ENCODE data around the gene CCDC7.
A peak's percentile ranks its signal among the peaks of the same experiment; 100 is the strongest.
"Not testable (repeated sequence)": the region's sequence is repeated elsewhere in the genome, so short reads cannot be mapped to it uniquely, and the experiment has no call there.

Gene CCDC7

GRCh38 chr10:32692174-32692573, 246.2 kb downstream of the CCDC7 start:
- Histone ChIP-seq H4K12ac (ENCODE audit: low read depth, low read length) (no peak overlapping the region), H4K91ac (ENCODE audit: low read depth, low read length) (no peak overlapping the region), H3K4ac (ENCODE audit: low read depth, low read length) (no peak overlapping the region), H3K27ac (ENCODE audit: low read depth, low read length) (no peak overlapping the region), H3K23ac (ENCODE audit: low read length) (no peak overlapping the region), H3K4me1 (ENCODE audit: control insufficient read depth in 1 of 2, insufficient read depth in 2 of 2, low read length in 2 of 2) (no peaks in the 10 kb centered on the region), H2BK12ac (ENCODE audit: low read length) (no peak overlapping the region), H3K27me3 (ENCODE audit: insufficient read depth, low read length) (no peaks in the 10 kb centered on the region), H3K79me1 (ENCODE audit: low read length) (no peaks in the 10 kb centered on the region), H3K36me3 (ENCODE audit: control insufficient read depth in 1 of 2, insufficient read depth in 2 of 2, low read length in 2 of 2) (no peaks in the 10 kb centered on the region), H3K18ac (ENCODE audit: low read length) (no peak overlapping the region), H3K14ac (ENCODE audit: low read length) (no peak overlapping the region), H3K79me2 (ENCODE audit: control insufficient read depth, insufficient read depth, low read length, poor library complexity) (no peaks in the 10 kb centered on the region), H4K8ac (ENCODE audit: low read depth, low read length) (no peak overlapping the region), H2BK5ac (ENCODE audit: low read depth, low read length, poor library complexity) (no peak overlapping the region), H2BK120ac (ENCODE audit: insufficient read depth, low read length, poor library complexity) (no peak overlapping the region), H3K4me2 (ENCODE audit: low read length) (no peak overlapping the region), H2AFZ (ENCODE audit: insufficient read depth, low read length, poor library complexity) (no peak overlapping the region), H3K9ac (ENCODE audit: low read length) (no peak overlapping the region), H3K9me3 (ENCODE audit: insufficient read depth, low read depth, low read length) (peaks cover 2% of the 10 kb centered on the region), H2AK5ac (ENCODE audit: low read length) (no peak overlapping the region), H3K4me3 (ENCODE audit: low read depth, low read length) (no peak overlapping the region)
- WGBS (ENCODE audit: extremely low coverage, insufficient coverage, insufficient read length): no CpG with 5 or more reads among the region's 1 CpG
- no peak for DNase-seq

GRCh38 chr10:32693441-32693979, 247.6 kb downstream of the CCDC7 start:
- no CpG with 5 or more reads among the region's 4 CpGs for WGBS (ENCODE audit: extremely low coverage, insufficient coverage, insufficient read length)

GRCh38 chr10:32699683-32700082, 253.7 kb downstream of the CCDC7 start:
- H2AK5ac ChIP-seq (ENCODE audit: low read length); H3K9ac ChIP-seq (ENCODE audit: low read length); H3K79me2 ChIP-seq (ENCODE audit: control insufficient read depth, insufficient read depth, low read length, poor library complexity); H3K36me3 ChIP-seq (ENCODE audit: control insufficient read depth in 1 of 2, insufficient read depth in 2 of 2, low read length in 2 of 2); H3K23ac ChIP-seq (ENCODE audit: low read length); H2BK5ac ChIP-seq (ENCODE audit: low read depth, low read length, poor library complexity); H3K27me3 ChIP-seq (ENCODE audit: insufficient read depth, low read length); H3K4me2 ChIP-seq (ENCODE audit: low read length); H3K18ac ChIP-seq (ENCODE audit: low read length); H4K8ac ChIP-seq (ENCODE audit: low read depth, low read length); H3K79me1 ChIP-seq (ENCODE audit: low read length); H4K91ac ChIP-seq (ENCODE audit: low read depth, low read length); H3K4me3 ChIP-seq (ENCODE audit: low read depth, low read length); H4K12ac ChIP-seq (ENCODE audit: low read depth, low read length); H3K14ac ChIP-seq (ENCODE audit: low read length); H3K4ac ChIP-seq (ENCODE audit: low read depth, low read length); H2BK120ac ChIP-seq (ENCODE audit: insufficient read depth, low read length, poor library complexity); H3K27ac ChIP-seq (ENCODE audit: low read depth, low read length); H3K4me1 ChIP-seq (ENCODE audit: control insufficient read depth in 1 of 2, insufficient read depth in 2 of 2, low read length in 2 of 2); H2BK12ac ChIP-seq (ENCODE audit: low read length); DNase-seq; H2AFZ ChIP-seq (ENCODE audit: insufficient read depth, low read length, poor library complexity): not testable (repeated sequence)
- no CpG with 5 or more reads among the region's 2 CpGs for WGBS (ENCODE audit: extremely low coverage, insufficient coverage, insufficient read length)
- H3K9me3 ChIP-seq (ENCODE audit: insufficient read depth, low read depth, low read length): peaks cover 10% of the 10 kb centered on the region

More at GRCh38 chr10:32693441-32693979, 247.6 kb downstream of the CCDC7 start:
- Histone ChIP-seq H4K8ac (ENCODE audit: low read depth, low read length) (no peak overlapping the region), H3K9ac (ENCODE audit: low read length) (no peak overlapping the region), H3K79me1 (ENCODE audit: low read length) (no peaks in the 10 kb centered on the region), H3K18ac (ENCODE audit: low read length) (no peak overlapping the region), H2AK5ac (ENCODE audit: low read length) (no peak overlapping the region), H3K4me3 (ENCODE audit: low read depth, low read length) (no peak overlapping the region), H2BK12ac (ENCODE audit: low read length) (no peak overlapping the region), H3K4ac (ENCODE audit: low read depth, low read length) (no peak overlapping the region), H3K4me2 (ENCODE audit: low read length) (no peak overlapping the region), H3K27me3 (ENCODE audit: insufficient read depth, low read length) (no peaks in the 10 kb centered on the region), H3K4me1 (ENCODE audit: control insufficient read depth in 1 of 2, insufficient read depth in 2 of 2, low read length in 2 of 2) (no peaks in the 10 kb centered on the region), H2BK120ac (ENCODE audit: insufficient read depth, low read length, poor library complexity) (no peak overlapping the region), H4K91ac (ENCODE audit: low read depth, low read length) (no peak overlapping the region), H4K12ac (ENCODE audit: low read depth, low read length) (no peak overlapping the region), H2BK5ac (ENCODE audit: low read depth, low read length, poor library complexity) (no peak overlapping the region), H2AFZ (ENCODE audit: insufficient read depth, low read length, poor library complexity) (no peak overlapping the region), H3K36me3 (ENCODE audit: control insufficient read depth in 1 of 2, insufficient read depth in 2 of 2, low read length in 2 of 2) (no peaks in the 10 kb centered on the region), H3K23ac (ENCODE audit: low read length) (no peak overlapping the region), H3K79me2 (ENCODE audit: control insufficient read depth, insufficient read depth, low read length, poor library complexity) (no peaks in the 10 kb centered on the region), H3K14ac (ENCODE audit: low read length) (no peak overlapping the region), H3K9me3 (ENCODE audit: insufficient read depth, low read depth, low read length) (peaks cover 6% of the 10 kb centered on the region), H3K27ac (ENCODE audit: low read depth, low read length) (no peak overlapping the region)
- DNase-seq: peak in 1 of 2 donors; percentile 7

- Histone ChIP-seq H4K8ac (ENCODE audit: low read depth, low read length) (no peak overlapping the region), H3K4me2 (ENCODE audit: low read length) (no peak overlapping the region), H3K14ac (ENCODE audit: low read length) (no peak overlapping the region), H2AK5ac (ENCODE audit: low read length) (no peak overlapping the region), H3K23ac (ENCODE audit: low read length) (no peak overlapping the region), H2BK12ac (ENCODE audit: low read length) (no peak overlapping the region), H2BK120ac (ENCODE audit: insufficient read depth, low read length, poor library complexity) (no peak overlapping the region), H3K27ac (ENCODE audit: low read depth, low read length) (no peak overlapping the region), H4K91ac (ENCODE audit: low read depth, low read length) (no peak overlapping the region), H2AFZ (ENCODE audit: insufficient read depth, low read length, poor library complexity) (no peak overlapping the region), H3K4me3 (ENCODE audit: low read depth, low read length) (no peak overlapping the region), H3K79me1 (ENCODE audit: low read length) (no peaks in the 10 kb centered on the region), H2BK5ac (ENCODE audit: low read depth, low read length, poor library complexity) (no peak overlapping the region), H4K12ac (ENCODE audit: low read depth, low read length) (no peak overlapping the region), H3K79me2 (ENCODE audit: control insufficient read depth, insufficient read depth, low read length, poor library complexity) (no peaks in the 10 kb centered on the region), H3K27me3 (ENCODE audit: insufficient read depth, low read length) (no peaks in the 10 kb centered on the region), H3K9me3 (ENCODE audit: insufficient read depth, low read depth, low read length) (no peaks in the 10 kb centered on the region), H3K4me1 (ENCODE audit: control insufficient read depth in 1 of 2, insufficient read depth in 2 of 2, low read length in 2 of 2) (no peaks in the 10 kb centered on the region), H3K9ac (ENCODE audit: low read length) (no peak overlapping the region), H3K36me3 (ENCODE audit: control insufficient read depth in 1 of 2, insufficient read depth in 2 of 2, low read length in 2 of 2) (no peaks in the 10 kb centered on the region), H3K4ac (ENCODE audit: low read depth, low read length) (no peak overlapping the region), H3K18ac (ENCODE audit: low read length) (no peak overlapping the region)
- DNase-seq: no peak
- WGBS (ENCODE audit: extremely low coverage, insufficient coverage, insufficient read length): no CpG with 5 or more reads among the region's 1 CpG
These were observed 267.6 kb downstream of the CCDC7 start for GRCh38 chr10:32713560-32713959.

Measured in trophoblast cell (in vitro differentiated cells and primary cell).